Calu3 (cell line): ENCODE results near the gene CELSR1. TPM values are rescaled to one million over a fixed set of nuclear protein-coding genes. Genes with fewer than 3 reads are reported as not detected.

ENCODE experiments used
- Bru-seq: library from RNA; stranded (reverse); fragments of 400-500 nt; gene quantifications from one replicate; lab custom pipeline; 2021; lab: Mats Ljungman, UMichigan
- BruChase-seq, 2 experiments: library from RNA; stranded (reverse); fragments of 400-500 nt; gene quantifications; one replicate each; lab custom pipeline; 2021; lab: Mats Ljungman, UMichigan
- BruUV-seq: library from RNA; stranded (reverse); fragments of 400-500 nt; replicated peaks from 2 replicates; lab custom pipeline; 2021; lab: Mats Ljungman, UMichigan
- CTCF ChIA-PET: fragments of 300-600 bp; sonication (Branson Sonifier 250); formaldehyde crosslinking; loops from one replicate; lab custom pipeline; 2022; ENCODE audit warnings: antibody characterized with exemption; lab: Charles Lee
- DNase-seq: peaks from one replicate; pipeline ENCODE4 v3.0.0; 2022
- H3K27ac Mint-ChIP-seq: one replicate; pipeline ENCODE4 v1.8.0; 2022; ENCODE audit warnings: mixed read lengths; ENCODE audit not compliant: unreplicated experiment
- H3K27me3 Mint-ChIP-seq: one replicate; pipeline ENCODE4 v1.8.0; 2022; ENCODE audit warnings: mixed read lengths; ENCODE audit not compliant: unreplicated experiment
- H3K36me3 Mint-ChIP-seq: one replicate; pipeline ENCODE4 v1.8.0; 2022; ENCODE audit warnings: mild to moderate bottlenecking, moderate library complexity, mixed read lengths; ENCODE audit not compliant: insufficient read depth, unreplicated experiment
- H3K4me1 Mint-ChIP-seq: one replicate; pipeline ENCODE4 v1.8.0; 2022; ENCODE audit warnings: mild to moderate bottlenecking, low read depth, mixed read lengths; ENCODE audit not compliant: unreplicated experiment
- H3K4me3 Mint-ChIP-seq: one replicate; pipeline ENCODE4 v1.8.0; 2022; ENCODE audit warnings: mild to moderate bottlenecking, low read depth, moderate library complexity, mixed read lengths; ENCODE audit not compliant: unreplicated experiment
- H3K9me3 Mint-ChIP-seq: one replicate; pipeline ENCODE4 v1.8.0; 2022; ENCODE audit warnings: low read depth, mixed read lengths; ENCODE audit not compliant: unreplicated experiment
- CTCF ChIP-seq: fragments of 200-600 bp; IDR thresholded peaks from one replicate; pipeline ENCODE4 v1.8.0; 2022; ENCODE audit warnings: antibody characterized with exemption; ENCODE audit not compliant: unreplicated experiment
- intact Hi-C: fragments of 100-400 bp; cut with micrococcal nuclease; formaldehyde crosslinking; loops from one replicate; pipeline ENCODE4 v1.10.0; 2022; ENCODE audit not compliant: unreplicated experiment
- long read RNA-seq: library from polyadenylated mRNA; stranded (forward); transcript quantifications from one replicate; pipeline ENCODE4 v2.0.0, GENCODE V29; 2022
- total RNA-seq: library from RNA; stranded (reverse); gene quantifications from 2 replicates; pipeline ENCODE4 v1.2.3, GENCODE V29; 2022

Gene CELSR1
- total RNA-seq (40.8 and 45.5 TPM in 2 replicates), Bru-seq, nascent RNA (percentile 53 among the genes with signal in this experiment), BruChase-seq, experiment 1, labeled RNA remaining after a 6-hour chase (percentile 66 among the genes with signal in this experiment), BruChase-seq, experiment 2, labeled RNA remaining after a 2-hour chase (percentile 60 among the genes with signal in this experiment)
- long read RNA-seq, partial matches to known transcripts: 17 of 39 reads
- long read RNA-seq, other reads (novel, unspliced or antisense): 21 of 39 reads

DNA sequence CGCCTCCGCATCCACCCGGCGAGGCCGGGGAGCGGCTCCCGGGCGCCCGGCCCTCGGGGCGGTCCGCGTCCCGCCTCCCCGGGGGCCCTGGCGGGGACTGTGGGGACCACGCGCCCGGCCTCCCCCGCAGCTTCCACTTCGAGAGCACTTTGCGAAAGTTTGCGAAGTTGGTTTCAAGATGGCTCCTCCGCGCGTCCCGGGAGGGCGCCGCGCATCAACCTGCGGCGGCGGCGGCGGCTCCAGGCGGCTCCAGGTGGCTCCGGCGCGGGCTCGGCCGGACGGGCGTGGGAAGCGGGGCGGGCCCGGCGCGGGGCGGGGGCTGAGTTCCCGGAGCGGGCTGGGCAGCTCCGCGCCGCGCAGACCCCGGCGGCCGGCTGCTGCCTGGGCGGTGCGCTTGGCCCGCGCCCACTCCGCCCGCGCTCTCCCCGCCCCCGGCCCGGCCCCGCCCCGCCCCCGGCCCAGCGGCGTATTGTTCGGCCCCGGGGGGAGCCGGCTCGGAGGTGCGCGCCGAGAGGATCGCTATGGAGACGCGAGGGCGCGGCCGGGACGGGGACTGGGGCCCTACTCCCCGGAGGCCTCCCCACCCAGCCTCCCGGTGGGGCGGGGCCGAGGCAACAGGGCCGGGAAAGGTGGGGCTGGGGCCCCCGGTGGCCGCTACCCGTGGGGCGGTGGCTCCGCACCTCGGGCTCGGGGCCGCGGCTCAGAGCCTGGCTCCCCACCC lies at the start of gene CELSR1:
CELSR1 (minus strand) TSS at position 396 of the 721 bp plus-strand sequence. CDS start 450 bp downstream, outside the sequence.
- H3K27ac Mint-ChIP-seq: no peak within 1 kb of the TSS
- intact Hi-C loops: no loop called here
- peak within 1 kb of the TSS; percentile 94 for H3K4me3 Mint-ChIP-seq
- H3K9me3 Mint-ChIP-seq: no peaks in the 10 kb centered on the region
- TF ChIP-seq CTCF: no peak
- peaks cover 23% of the 10 kb centered on the region for H3K4me1 Mint-ChIP-seq
- H3K27me3 Mint-ChIP-seq: no peaks in the 10 kb centered on the region
- peaks cover 26% of the 10 kb centered on the region for H3K36me3 Mint-ChIP-seq
- no TSS peak for BruUV-seq
- DNase-seq: peak; percentile 79
- CTCF ChIA-PET: interaction anchor here (0.7 to 1.1 kb wide), 2 partner anchors 9 to 197 kb away, joined by 3 to 4 read pairs; no protein-coding TSS in a partner anchor

DNA sequence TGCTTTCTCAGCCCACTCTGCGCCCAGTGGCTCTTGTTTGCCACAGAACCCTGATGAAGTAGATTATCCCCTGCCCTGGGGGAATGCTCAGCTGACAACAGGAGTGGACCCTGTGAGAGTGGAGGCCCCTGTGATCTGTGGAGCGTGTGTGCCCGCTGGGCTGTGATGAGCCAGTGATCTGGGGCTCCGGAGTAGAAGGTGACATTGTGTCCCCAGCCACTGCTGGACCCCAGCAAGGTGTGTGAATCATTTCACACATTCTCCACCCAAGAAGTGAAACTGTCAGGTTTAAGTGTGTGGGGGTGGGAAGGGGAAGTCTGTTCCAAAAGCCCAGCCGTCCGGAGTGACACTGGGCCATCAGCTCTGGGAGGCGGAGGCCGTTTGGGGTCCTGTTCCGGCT lies 49.6 kb upstream of the CELSR1 start:
- TF ChIP-seq CTCF: no peak
- Mint-ChIP-seq H3K36me3 (peaks cover 8% of the 10 kb centered on the region), H3K27ac (no peak overlapping the region), H3K4me3 (no peak overlapping the region), H3K27me3 (no peaks in the 10 kb centered on the region), H3K4me1 (no peaks in the 10 kb centered on the region), H3K9me3 (no peaks in the 10 kb centered on the region)
- no peak for DNase-seq
- CTCF ChIA-PET: no interaction called here
- intact Hi-C loops: no loop called here
- no TSS peak for BruUV-seq

GRCh38 chr22:46586531-46587011 lies 49.2 kb upstream of the CELSR1 start:
- H3K27me3 Mint-ChIP-seq: no peaks in the 10 kb centered on the region
- no peaks in the 10 kb centered on the region for H3K9me3 Mint-ChIP-seq
- H3K4me3 Mint-ChIP-seq: no peak overlapping the region
- TF ChIP-seq CTCF: no peak
- intact Hi-C loops: no loop called here
- H3K27ac Mint-ChIP-seq: no peak overlapping the region
- BruUV-seq: no TSS peak
- DNase-seq: no peak
- CTCF ChIA-PET: no interaction called here
- peaks cover under 1% of the 10 kb centered on the region for H3K4me1 Mint-ChIP-seq
- H3K36me3 Mint-ChIP-seq: peaks cover 8% of the 10 kb centered on the region

GRCh38 chr22:46586123-46586519 lies 48.7 kb upstream of the CELSR1 start:
- CTCF ChIA-PET: no interaction called here
- intact Hi-C loops: no loop called here
- peaks cover 5% of the 10 kb centered on the region for H3K4me1 Mint-ChIP-seq
- H3K27me3 Mint-ChIP-seq: no peaks in the 10 kb centered on the region
- no peak overlapping the region for H3K4me3 Mint-ChIP-seq
- TF ChIP-seq CTCF: no peak
- BruUV-seq: no TSS peak
- peaks cover 8% of the 10 kb centered on the region for H3K36me3 Mint-ChIP-seq
- no peaks in the 10 kb centered on the region for H3K9me3 Mint-ChIP-seq
- no peak for DNase-seq
- no peak overlapping the region for H3K27ac Mint-ChIP-seq
